Femur (tissue), 1 donor: ENCODE data around the gene SLC16A11.
"Not testable (repeated sequence)": the region's sequence is repeated elsewhere in the genome, so short reads cannot be mapped to it uniquely, and the experiment has no call there.

Experiments
- DNase-seq: peaks from one replicate; pipeline ENCODE4 v3.0.0-alpha.2; 2017

The SLC16A11 gene

DNA sequence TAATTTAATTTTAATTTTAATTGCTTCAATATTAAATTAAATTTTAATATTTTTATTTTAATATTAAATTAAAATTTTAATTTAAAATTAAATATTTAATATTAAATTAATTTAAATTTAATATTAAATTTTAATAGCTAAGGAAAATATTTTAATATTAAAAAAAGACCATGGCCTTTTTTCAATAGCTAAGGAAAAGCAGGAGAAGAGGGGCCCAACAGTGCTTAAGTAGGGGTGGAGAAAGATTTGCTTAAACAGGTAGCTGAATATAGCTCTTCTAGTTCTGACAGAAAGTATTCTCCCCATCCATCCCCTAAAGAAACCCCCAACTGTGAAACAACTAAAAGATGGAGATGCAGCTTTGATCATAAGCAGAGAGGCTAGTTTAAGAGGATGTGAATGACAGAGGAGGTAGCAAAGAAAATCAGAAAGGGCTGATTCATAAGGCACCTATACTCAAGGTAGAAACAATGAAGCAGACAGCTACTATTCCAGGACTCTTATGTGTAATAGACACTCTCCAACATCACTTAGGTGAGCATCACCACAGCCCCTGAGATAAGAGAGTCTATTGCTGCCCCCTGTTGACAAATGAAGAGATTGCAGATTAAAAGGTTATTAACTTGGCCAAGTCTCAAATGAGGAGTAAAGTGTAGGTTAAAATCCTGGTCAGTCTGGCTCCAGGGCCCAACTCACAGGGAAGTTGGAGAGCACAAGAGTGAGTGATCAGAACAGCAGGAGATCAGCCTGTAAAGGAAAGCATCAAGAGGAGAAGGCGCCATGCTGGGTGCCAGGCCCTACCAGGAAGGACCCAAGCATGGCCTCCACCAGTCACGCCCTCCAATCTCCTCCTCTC lies 39.3 kb downstream of the SLC16A11 start:
- peak; percentile 34 for DNase-seq

DNA sequence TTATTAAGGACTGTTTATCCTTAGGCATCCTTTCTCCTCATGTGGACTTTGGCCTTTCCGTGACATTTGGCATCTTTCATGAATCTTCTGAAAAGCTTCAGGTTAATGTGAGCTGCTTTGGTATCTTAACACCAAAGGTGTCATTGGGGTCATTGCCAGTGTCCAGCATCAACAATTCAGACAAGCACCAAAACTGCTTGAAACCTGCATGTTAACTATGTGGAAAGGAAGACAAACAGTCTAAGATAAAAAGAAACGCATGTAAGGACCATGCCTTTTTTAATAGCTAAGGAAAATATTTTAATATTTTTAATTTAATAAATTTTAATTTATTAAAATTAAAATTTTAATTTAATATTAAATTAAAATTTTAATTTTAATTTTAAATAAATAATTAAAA lies 40.1 kb downstream of the SLC16A11 start:
- no peak for DNase-seq

DNA sequence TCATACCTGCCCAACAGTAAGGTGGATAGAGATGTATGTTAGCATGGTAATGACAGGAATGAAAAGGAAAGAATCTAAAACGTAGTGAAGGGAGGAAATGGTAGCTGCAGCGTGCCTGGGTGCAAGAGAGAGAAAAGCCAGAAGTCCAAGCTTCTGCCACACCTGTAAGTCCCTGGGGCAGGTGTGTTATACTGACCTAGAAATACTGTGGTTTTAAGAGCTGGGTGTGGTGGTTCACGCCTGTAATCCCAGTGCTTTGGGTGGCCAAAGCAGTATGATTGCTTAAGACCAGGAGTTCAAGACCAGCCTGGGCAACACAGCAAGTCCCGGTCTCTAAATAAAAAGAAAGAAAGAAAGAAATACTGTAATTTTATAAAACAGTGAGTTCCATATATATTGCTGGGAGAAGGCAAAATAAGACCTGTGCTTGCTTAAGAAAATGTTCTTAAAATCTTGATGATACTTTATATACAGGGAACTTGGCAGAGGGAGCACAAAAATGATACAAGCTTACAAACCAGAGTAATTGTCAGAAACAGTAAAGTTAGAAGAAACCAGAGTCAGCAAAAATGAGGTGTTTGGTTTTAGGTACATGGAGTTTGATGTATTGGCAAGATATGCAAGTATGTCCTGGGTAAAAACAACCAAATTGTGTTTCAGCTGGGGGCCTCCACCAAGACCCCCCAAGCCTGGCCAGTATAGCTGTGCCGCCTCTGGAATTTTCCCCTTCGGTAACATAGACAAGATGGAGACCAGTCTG lies 41.4 kb downstream of the SLC16A11 start:
- no peak for DNase-seq

DNA sequence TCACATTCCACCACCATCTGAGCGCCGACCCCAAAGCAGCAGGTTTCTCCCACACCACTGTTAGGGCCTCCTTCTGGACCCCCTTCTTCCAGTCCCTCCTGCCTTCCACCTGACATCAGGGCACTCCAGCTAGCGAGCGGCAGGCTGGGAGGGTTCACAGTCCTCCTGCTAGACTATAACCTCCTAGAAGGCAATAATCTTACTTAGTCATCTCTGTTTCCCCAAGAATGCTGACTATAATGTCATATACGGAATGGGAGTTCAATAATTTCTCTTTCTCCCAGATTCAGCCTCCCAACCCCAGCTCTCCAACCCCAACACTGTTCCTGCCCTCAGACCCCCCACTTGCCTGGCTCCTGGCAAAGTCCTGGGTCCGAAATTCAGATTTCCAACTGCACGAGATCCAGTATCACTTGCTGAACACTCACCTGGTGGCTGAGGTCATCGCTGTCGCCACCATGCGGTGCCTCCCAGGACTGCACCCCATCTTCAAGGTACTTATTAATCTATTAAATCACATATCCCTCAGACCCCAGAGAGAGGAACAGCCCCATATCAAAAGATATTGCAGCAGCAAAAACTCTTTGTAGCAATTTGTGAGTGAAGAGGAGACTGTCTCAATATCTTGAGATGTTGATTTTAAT lies 42.5 kb downstream of the SLC16A11 start:
- DNase-seq = no peak

DNA sequence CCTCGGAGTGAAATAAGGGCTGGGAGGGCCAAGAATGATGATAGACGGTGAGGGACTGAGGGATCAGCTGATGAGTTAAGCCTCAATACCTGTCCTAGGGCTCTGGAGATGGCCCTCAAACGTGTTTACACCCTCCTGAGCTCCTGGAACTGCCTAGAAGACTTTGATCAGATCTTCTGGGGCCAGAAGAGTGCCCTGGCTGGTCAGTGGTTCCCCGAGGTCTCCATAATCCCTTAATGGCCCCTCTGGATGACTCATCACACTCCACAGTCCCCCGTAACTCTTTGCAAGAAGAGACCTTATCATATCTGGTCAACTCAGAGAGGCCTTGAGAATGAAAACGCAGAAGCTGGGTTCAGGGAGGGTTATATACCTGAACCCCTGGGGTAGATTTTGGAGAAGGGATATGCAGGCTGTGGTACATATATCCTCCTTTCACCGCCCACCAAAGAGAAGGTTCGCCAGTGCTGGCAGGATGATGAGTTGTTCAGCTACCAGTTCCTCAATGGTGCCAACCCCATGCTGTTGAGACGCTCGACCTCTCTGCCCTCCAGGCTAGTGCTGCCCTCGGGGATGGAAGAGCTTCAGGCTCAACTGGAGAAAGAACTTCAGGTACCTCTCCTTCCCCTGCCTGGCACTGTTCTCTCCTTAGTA lies 44.9 kb downstream of the SLC16A11 start:
- no peak for DNase-seq

DNA sequence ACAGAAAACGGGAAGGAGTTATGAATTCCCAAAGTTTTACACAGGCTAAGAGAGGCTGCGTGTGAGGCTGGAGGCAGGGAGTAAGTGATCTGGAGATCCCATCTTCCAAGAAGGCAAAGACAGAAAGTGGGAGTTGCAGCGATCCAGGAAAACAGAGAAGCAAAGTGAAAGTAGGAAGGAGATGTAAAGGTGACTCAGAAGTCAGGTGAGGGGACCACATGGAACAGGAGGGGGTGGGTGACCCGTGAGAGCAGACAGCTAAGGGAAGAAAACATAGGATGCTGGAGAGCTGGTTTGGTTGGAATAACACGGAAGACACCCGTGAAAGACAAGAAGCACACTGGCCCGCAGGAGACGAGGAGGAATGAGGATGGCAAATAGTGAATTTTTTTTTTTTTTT lies 46.7 kb downstream of the SLC16A11 start:
- DNase-seq = no peak

DNA sequence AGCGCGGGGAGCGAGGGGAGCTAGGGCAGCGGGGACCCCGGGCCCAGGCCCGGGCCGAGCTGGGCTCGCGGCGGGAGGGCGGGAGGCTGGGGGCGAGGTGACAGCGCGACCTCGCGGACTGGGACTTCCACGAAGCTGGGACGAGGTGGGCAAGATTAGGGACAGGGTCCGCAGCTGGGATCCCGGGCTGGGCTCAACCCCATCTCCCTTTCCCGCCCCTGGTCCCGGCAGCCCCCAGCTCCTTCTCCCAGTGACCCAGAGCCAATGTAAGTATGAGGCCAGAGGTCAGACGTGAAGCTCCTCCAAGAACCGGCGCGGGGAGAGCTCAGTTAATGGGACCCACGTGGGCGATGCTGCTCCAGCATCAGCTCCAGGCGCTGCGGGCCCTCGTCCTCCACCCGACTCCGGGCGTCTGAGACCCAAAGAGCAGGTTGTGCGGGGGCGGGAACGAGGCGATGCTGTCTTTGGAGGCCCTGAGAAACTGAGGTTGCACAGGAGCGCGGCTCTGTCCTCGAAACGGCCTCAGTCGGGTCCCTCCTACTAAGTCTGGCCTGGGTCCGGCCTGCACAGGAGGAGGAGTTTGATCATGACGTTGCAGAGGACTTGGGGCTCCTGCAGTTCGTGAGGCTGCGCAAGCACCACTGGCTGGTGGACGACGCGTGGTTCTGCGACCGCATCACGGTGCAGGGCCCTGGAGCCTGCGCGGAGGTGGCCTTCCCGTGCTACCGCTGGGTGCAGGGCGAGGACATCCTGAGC lies 47.5 kb downstream of the SLC16A11 start:
- peak; percentile 20 for DNase-seq

DNA sequence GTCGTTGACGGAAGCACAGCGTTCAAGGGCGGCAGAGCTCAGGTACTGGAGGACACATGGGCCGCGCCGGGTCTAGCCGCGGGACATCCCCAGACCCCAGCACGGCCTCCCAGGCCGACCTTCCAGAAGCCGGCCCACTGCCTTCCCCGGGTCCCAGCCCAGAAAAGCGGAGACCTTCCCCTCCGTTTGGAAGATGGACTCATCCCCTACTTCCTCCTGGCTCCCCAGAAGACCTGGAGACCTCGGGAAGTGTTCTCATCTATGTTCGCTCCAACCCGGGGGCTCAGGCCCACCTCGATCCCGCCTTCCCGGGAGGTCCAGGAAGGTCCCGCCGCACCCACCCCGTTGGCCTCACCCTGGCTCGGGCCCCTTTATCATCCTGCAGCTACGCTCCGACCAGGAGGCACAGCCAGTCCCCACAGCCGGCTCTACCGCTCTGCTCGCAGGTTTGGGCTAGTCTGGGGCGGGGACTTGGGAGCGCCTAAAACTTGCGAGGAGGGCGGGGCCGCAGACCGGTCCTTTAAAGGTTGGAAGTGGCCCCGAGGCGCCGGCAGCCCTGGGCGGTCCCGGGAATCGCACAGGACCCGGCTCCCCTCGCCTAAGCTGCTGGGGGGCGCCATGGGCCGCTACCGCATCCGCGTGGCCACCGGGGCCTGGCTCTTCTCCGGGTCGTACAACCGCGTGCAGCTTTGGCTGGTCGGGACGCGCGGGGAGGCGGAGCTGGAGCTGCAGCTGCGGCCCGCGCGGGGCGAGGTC lies 48.2 kb downstream of the SLC16A11 start, which contains the start of gene ALOX12:
Gene ALOX12 (plus strand): TSS at position 550 of the 756 bp plus-strand sequence. CDS start 69 bp downstream, at position 619.
- peak; percentile 43 for DNase-seq

DNA sequence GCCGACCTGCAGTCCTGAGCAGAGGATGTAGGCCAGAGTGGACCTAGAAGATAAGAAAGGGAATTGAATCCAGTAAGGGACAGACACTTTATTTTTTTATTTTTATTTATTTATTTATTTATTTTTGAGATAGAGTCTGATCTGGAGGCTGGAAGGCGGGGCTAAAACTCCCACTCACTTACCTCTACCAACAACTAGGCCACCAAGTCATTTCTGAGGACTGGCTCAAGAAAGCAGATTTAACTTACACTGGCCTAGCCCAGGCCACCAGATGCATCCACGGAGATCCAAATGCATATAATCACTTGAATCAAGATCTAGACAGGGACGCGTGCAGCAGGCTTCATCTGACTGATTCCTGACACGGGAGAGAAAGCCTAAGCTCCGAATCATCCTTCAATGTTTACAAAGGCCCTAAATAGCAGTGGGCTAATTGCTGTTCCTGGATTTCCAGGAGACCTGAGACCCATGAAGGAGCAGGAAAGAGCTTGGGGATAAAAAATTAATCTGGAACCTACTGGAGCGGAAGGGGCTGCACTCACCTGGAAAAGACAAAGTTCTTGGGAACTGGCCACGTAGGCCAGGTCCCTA lies 49.1 kb downstream of the SLC16A11 start:
- DNase-seq = no peak

DNA sequence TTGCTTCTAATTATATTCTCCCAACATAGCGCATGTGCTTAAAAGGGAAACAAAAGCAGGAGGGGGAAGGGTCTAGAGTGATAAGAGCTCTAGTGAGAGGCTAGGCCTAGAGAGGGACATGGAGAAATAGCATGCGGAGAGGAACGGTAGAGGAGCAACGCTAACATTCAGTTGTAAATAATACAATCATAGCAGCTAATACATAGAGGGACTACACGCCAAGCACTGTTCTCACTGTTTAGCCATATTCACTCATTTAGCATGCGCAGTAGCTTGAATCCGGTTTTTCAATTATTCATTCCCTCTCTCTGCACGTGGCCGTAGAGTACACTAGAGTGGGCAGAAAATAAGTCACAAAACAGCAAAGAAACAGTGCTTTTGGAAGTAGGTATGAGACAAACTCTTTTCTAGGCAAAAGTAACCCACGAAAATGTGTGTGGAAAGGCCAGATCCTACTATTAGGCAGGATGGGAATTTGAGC lies 49.7 kb downstream of the SLC16A11 start:
- DNase-seq = no peak

DNA sequence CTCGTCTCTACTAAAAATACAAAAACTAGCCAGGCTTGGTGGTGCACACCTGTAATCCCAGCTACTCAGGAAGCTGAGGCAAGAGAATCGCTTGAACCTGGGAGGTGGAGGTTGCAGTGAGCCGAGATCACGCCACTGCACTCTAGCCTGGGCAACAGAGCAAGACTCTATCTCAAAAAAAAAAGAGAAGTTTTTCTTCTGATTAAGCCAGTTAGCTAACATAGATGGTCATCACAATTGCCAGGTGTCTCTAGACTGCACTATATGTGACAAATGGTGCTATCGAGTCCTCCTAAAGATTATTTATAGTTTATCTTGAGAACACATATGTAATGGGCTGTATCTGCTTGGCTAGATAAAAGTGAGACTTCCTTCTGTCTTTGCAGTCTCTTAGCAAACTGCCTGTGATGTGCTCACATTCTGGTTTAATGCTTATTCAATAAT lies 50.3 kb downstream of the SLC16A11 start:
- not testable (repeated sequence) for DNase-seq
